SJSA1 (cell line): ENCODE results near the gene CAPN1. TPM values are rescaled to one million over a fixed set of nuclear protein-coding genes. Genes with fewer than 3 reads are reported as not detected.

Source experiments
- DNase-seq, 2 experiments: peaks; one replicate each; pipeline ENCODE4 v3.0.0-alpha.2; 2015 to 2020; ENCODE audit warnings: low spot score in 2 of 2, low read depth in 1 of 2
- H3K27ac ChIP-seq: fragments of 250-450 bp; sonication (Bioruptor Pico); 2 replicates; pipeline ENCODE4 v1.5.1; 2020; ENCODE audit warnings: mild to moderate bottlenecking, moderate library complexity
- H3K27me3 ChIP-seq: fragments of 250-450 bp; sonication (Bioruptor Pico); replicated peaks from 2 replicates; pipeline ENCODE4 v1.5.1; 2020; ENCODE audit warnings: mild to moderate bottlenecking, moderate library complexity
- H3K36me3 ChIP-seq: fragments of 250-450 bp; sonication (Bioruptor Pico); 2 replicates; pipeline ENCODE4 v1.5.1; 2020; ENCODE audit warnings: mild to moderate bottlenecking
- H3K4me1 ChIP-seq: fragments of 250-450 bp; sonication (Bioruptor Pico); replicated peaks from 2 replicates; pipeline ENCODE4 v1.6.1; 2021; ENCODE audit warnings: mild to moderate bottlenecking
- H3K4me3 ChIP-seq: fragments of 250-450 bp; sonication (Bioruptor Pico); 2 replicates; pipeline ENCODE4 v1.5.1; 2020; ENCODE audit warnings: mild to moderate bottlenecking
- H3K9me3 ChIP-seq: fragments of 250-450 bp; sonication (Bioruptor Pico); replicated peaks from 2 replicates; pipeline ENCODE4 v1.5.1; 2020; ENCODE audit warnings: mild to moderate bottlenecking
- total RNA-seq: library from RNA; depleted of rRNA; stranded (reverse); fragments of >200 nt; shearing (Covaris generic); gene quantifications from 2 replicates; pipeline ENCODE4 v1.2.3, GENCODE V29; 2014

The CAPN1 gene
- total RNA-seq, 1 experiment from 2014 or later: 177 TPM

GRCh38 chr11:65187971-65188461 is 6.3 kb downstream of the CAPN1 start:
- no peaks in the 10 kb centered on the region for H3K27me3 ChIP-seq
- peaks cover 1% of the 10 kb centered on the region; the same call in 1 of the 2 replicates for H3K4me1 ChIP-seq
- H3K9me3 ChIP-seq: no peaks in the 10 kb centered on the region
- no peak overlapping the region for H3K4me3 ChIP-seq
- peak in 1 of 2 experiments; percentile 52 for DNase-seq
- no peak overlapping the region for H3K27ac ChIP-seq
- peaks cover 87% of the 10 kb centered on the region for H3K36me3 ChIP-seq

GRCh38 chr11:65188486-65188885 is 6.8 kb downstream of the CAPN1 start:
- no peaks in the 10 kb centered on the region for H3K9me3 ChIP-seq
- peaks cover 86% of the 10 kb centered on the region for H3K36me3 ChIP-seq
- no peak overlapping the region for H3K4me3 ChIP-seq
- peak in 1 of 2 experiments; percentile 47 for DNase-seq
- H3K27me3 ChIP-seq: no peaks in the 10 kb centered on the region
- H3K4me1 ChIP-seq: no peaks in the 10 kb centered on the region
- H3K27ac ChIP-seq: no peak overlapping the region

- H3K4me3 ChIP-seq: no peak overlapping the region
- H3K9me3 ChIP-seq: no peaks in the 10 kb centered on the region
- peak in 1 of 2 experiments; percentile 44 for DNase-seq
- H3K36me3 ChIP-seq: peaks cover 81% of the 10 kb centered on the region
- H3K27me3 ChIP-seq: no peaks in the 10 kb centered on the region
- H3K27ac ChIP-seq: no peak overlapping the region
- H3K4me1 ChIP-seq: no peaks in the 10 kb centered on the region
Measured at GRCh38 chr11:65189191-65189590, 7.5 kb downstream of the CAPN1 start.

GRCh38 chr11:65194564-65194963 is 12.8 kb downstream of the CAPN1 start:
- no peak for DNase-seq
- H3K36me3 ChIP-seq: peaks cover 67% of the 10 kb centered on the region
- H3K9me3 ChIP-seq: no peaks in the 10 kb centered on the region
- no peak overlapping the region for H3K27ac ChIP-seq
- no peaks in the 10 kb centered on the region for H3K4me1 ChIP-seq
- no peak overlapping the region for H3K4me3 ChIP-seq
- no peaks in the 10 kb centered on the region for H3K27me3 ChIP-seq

GRCh38 chr11:65204143-65204542 is 22.4 kb downstream of the CAPN1 start:
- no peaks in the 10 kb centered on the region for H3K9me3 ChIP-seq
- no peaks in the 10 kb centered on the region for H3K27me3 ChIP-seq
- H3K27ac ChIP-seq: no peak overlapping the region
- peaks cover 16% of the 10 kb centered on the region for H3K4me1 ChIP-seq
- DNase-seq: no peak
- peaks cover 77% of the 10 kb centered on the region for H3K36me3 ChIP-seq
- no peak overlapping the region for H3K4me3 ChIP-seq

- no peaks in the 10 kb centered on the region for H3K27me3 ChIP-seq
- peaks cover 16% of the 10 kb centered on the region for H3K4me1 ChIP-seq
- H3K36me3 ChIP-seq: peaks cover 78% of the 10 kb centered on the region
- H3K9me3 ChIP-seq: no peaks in the 10 kb centered on the region
- no peak overlapping the region for H3K4me3 ChIP-seq
- DNase-seq: peak in 1 of 2 experiments; percentile 76
- H3K27ac ChIP-seq: no peak overlapping the region
Measured at GRCh38 chr11:65204646-65205601, 23.2 kb downstream of the CAPN1 start.

- DNase-seq: no peak
- Histone ChIP-seq H3K4me1 (peaks cover 16% of the 10 kb centered on the region), H3K4me3 (no peak overlapping the region), H3K36me3 (peaks cover 80% of the 10 kb centered on the region), H3K27ac (no peak overlapping the region), H3K27me3 (no peaks in the 10 kb centered on the region), H3K9me3 (no peaks in the 10 kb centered on the region)
Measured at GRCh38 chr11:65205602-65205967, 23.9 kb downstream of the CAPN1 start.

GRCh38 chr11:65206441-65206841 is 24.7 kb downstream of the CAPN1 start:
- H3K9me3 ChIP-seq: no peaks in the 10 kb centered on the region
- DNase-seq: peak in 1 of 2 experiments; percentile 55
- H3K4me3 ChIP-seq: no peak overlapping the region
- peaks cover 85% of the 10 kb centered on the region for H3K36me3 ChIP-seq
- H3K27me3 ChIP-seq: no peaks in the 10 kb centered on the region
- peaks cover 16% of the 10 kb centered on the region for H3K4me1 ChIP-seq
- no peak overlapping the region for H3K27ac ChIP-seq

- Histone ChIP-seq H3K27me3 (no peaks in the 10 kb centered on the region), H3K4me3 (no peak overlapping the region), H3K4me1 (peaks cover 16% of the 10 kb centered on the region), H3K9me3 (no peaks in the 10 kb centered on the region), H3K27ac (no peak overlapping the region), H3K36me3 (peaks cover 89% of the 10 kb centered on the region)
- DNase-seq: no peak
Measured at GRCh38 chr11:65206901-65207300, 25.2 kb downstream of the CAPN1 start.

- H3K4me3 ChIP-seq: no peak overlapping the region
- no peak overlapping the region for H3K27ac ChIP-seq
- peaks cover 89% of the 10 kb centered on the region for H3K36me3 ChIP-seq
- H3K9me3 ChIP-seq: no peaks in the 10 kb centered on the region
- peaks cover 16% of the 10 kb centered on the region for H3K4me1 ChIP-seq
- peak in 1 of 2 experiments; percentile 49 for DNase-seq
- H3K27me3 ChIP-seq: no peaks in the 10 kb centered on the region
Measured at GRCh38 chr11:65207918-65208784, 26.4 kb downstream of the CAPN1 start.

- no peaks in the 10 kb centered on the region for H3K27me3 ChIP-seq
- no peak overlapping the region for H3K27ac ChIP-seq
- no peaks in the 10 kb centered on the region for H3K9me3 ChIP-seq
- H3K4me3 ChIP-seq: no peak overlapping the region
- H3K4me1 ChIP-seq: peaks cover 19% of the 10 kb centered on the region
- DNase-seq: peak in 1 of 2 experiments; percentile 51
- H3K36me3 ChIP-seq: peaks cover 84% of the 10 kb centered on the region
Measured at GRCh38 chr11:65208785-65209710, 27.3 kb downstream of the CAPN1 start.

GRCh38 chr11:65209711-65210360 is 28.1 kb downstream of the CAPN1 start:
- Histone ChIP-seq H3K9me3 (no peaks in the 10 kb centered on the region), H3K4me1 (peaks cover 15% of the 10 kb centered on the region), H3K27ac (no peak overlapping the region), H3K36me3 (peaks cover 76% of the 10 kb centered on the region), H3K4me3 (no peak overlapping the region), H3K27me3 (no peaks in the 10 kb centered on the region)
- DNase-seq: peak in 1 of 2 experiments; percentile 51
